GM12878 (cell line): Measurements from ENCODE around the gene CTXN1. TPM values are rescaled to one million over a fixed set of nuclear protein-coding genes. Genes with fewer than 3 reads are reported as not detected.

ENCODE experiments used
- ATAC-seq: fragments of 200-7000 bp; cut with Tn5 transposase; 3 replicates; pipeline ENCODE4 v1.9.1; 2020; ENCODE audit warnings: mild to moderate bottlenecking, moderate library complexity
- BruUV-seq: library from RNA; stranded (reverse); fragments of 400-500 nt; replicated peaks from 2 replicates; lab custom pipeline; 2021; lab: Mats Ljungman, UMichigan
- CTCF ChIA-PET: fragments of 300-600 bp; sonication (Branson Sonifier 250); formaldehyde crosslinking; extraction: SDS; loops from one replicate; lab custom pipeline; 2021; ENCODE audit warnings: inconsistent platforms; lab: Yijun Ruan, JAX
- POLR2A ChIA-PET: fragments of 350-600 bp; formaldehyde crosslinking; extraction: SDS; loops from one replicate; lab custom pipeline; 2021; ENCODE audit warnings: inconsistent platforms; lab: Charles Lee
- RAD21 ChIA-PET: fragments of 300-600 bp; sonication (Branson Sonifier 250); formaldehyde crosslinking; loops from one replicate; lab custom pipeline; 2023; ENCODE audit warnings: antibody characterized with exemption; ENCODE audit not compliant: unreplicated experiment; lab: Charles Lee
- SMC1A ChIA-PET: fragments of 300-600 bp; sonication (Branson Sonifier 250); formaldehyde crosslinking; loops from one replicate; lab custom pipeline; 2023; ENCODE audit not compliant: unreplicated experiment, uncharacterized antibody; lab: Charles Lee
- DNase-seq: peaks from one replicate; pipeline ENCODE4 v3.0.0-alpha.2; 2011; ENCODE audit warnings: low read depth, low spot score
- FAIRE-seq: peaks from 3 replicates; lab custom pipeline; 2011; peaks lifted over from hg19 to GRCh38; lab: Jason Lieb, UNC
- H2AFZ ChIP-seq: 2 replicates; pipeline ENCODE4 v1.6.0; 2011; ENCODE audit warnings: low read depth, low read length, control low read depth; ENCODE audit not compliant: control insufficient read depth
- H3K27ac ChIP-seq: 2 replicates; pipeline ENCODE4 v1.5.1; 2011; ENCODE audit warnings: control low read depth; ENCODE audit not compliant: control insufficient read depth, insufficient read depth
- H3K27me3 ChIP-seq, 2 experiments: replicated peaks in 1 of 2; 2 replicates each; pipeline versions ENCODE4 v1.6.0 to v1.6.1; 2011; ENCODE audit warnings: low read length in 1 of 2; ENCODE audit not compliant: control insufficient read depth in 2 of 2, insufficient read depth in 2 of 2
- H3K36me3 ChIP-seq, 2 experiments: 2 replicates each; pipeline ENCODE4 v1.5.1; 2011; ENCODE audit warnings: low read length in 1 of 2; ENCODE audit not compliant: control insufficient read depth in 2 of 2, insufficient read depth in 2 of 2
- H3K4me1 ChIP-seq: 2 replicates; pipeline ENCODE4 v1.6.1; 2011; ENCODE audit warnings: mild to moderate bottlenecking, low read length, moderate library complexity, mixed read lengths; ENCODE audit not compliant: control insufficient read depth, insufficient read depth
- H3K4me2 ChIP-seq: 2 replicates; pipeline ENCODE4 v1.6.0; 2011; ENCODE audit warnings: control low read depth; ENCODE audit not compliant: control insufficient read depth, insufficient read depth
- H3K4me3 ChIP-seq: fragments of 200-600 bp; sonication (generic); 2 replicates; pipeline ENCODE4 v1.5.1; 2016
- H3K79me2 ChIP-seq: 2 replicates; pipeline ENCODE4 v1.6.0; 2011; ENCODE audit warnings: low read length; ENCODE audit not compliant: control insufficient read depth, insufficient read depth
- H3K9ac ChIP-seq: 2 replicates; pipeline ENCODE4 v1.8.0; 2011; ENCODE audit warnings: low read length, control low read depth, mixed read lengths; ENCODE audit not compliant: control insufficient read depth, insufficient read depth
- H3K9me3 ChIP-seq: replicated peaks from 3 replicates; pipeline ENCODE4 v1.5.1; 2011; ENCODE audit warnings: mild to moderate bottlenecking, low read length; ENCODE audit not compliant: control insufficient read depth, insufficient read depth
- H4K20me1 ChIP-seq: 2 replicates; pipeline ENCODE4 v1.6.0; 2011; ENCODE audit not compliant: control insufficient read depth, insufficient read depth
- CTCF ChIP-seq, 3 experiments: IDR thresholded peaks in 2 of 3; conservative IDR thresholded peaks in 1 of 3; 2 replicates each; pipeline ENCODE4 v1.5.1; 2011; ENCODE audit warnings: low read depth in 3 of 3, low read length in 3 of 3, mild to moderate bottlenecking in 3 of 3, control low read depth in 2 of 3, moderate library complexity in 2 of 3, inconsistent platforms in 1 of 3, mixed read lengths in 1 of 3; ENCODE audit not compliant: control insufficient read depth in 2 of 3, insufficient read depth in 1 of 3; ENCODE audit errors: extremely low read depth in 1 of 3
- IRF5 ChIP-seq: fragments of 450-650 bp; IDR thresholded peaks from 2 replicates; pipeline ENCODE4 v1.6.1; 2017; ENCODE audit warnings: borderline replicate concordance
- NR2C2 ChIP-seq: IDR thresholded peaks from 2 replicates; pipeline ENCODE4 v1.6.1; 2011; ENCODE audit warnings: borderline replicate concordance, low read depth; ENCODE audit not compliant: control insufficient read depth, insufficient read length
- PML ChIP-seq: IDR thresholded peaks from 2 replicates; pipeline ENCODE4 v1.6.1; 2012; ENCODE audit warnings: low read length, inconsistent platforms
- RAD21 ChIP-seq: IDR thresholded peaks from 2 replicates; pipeline ENCODE4 v1.6.1; 2011; ENCODE audit warnings: mild to moderate bottlenecking, low read depth, low read length, moderate library complexity; ENCODE audit not compliant: insufficient read depth
- SPI1 ChIP-seq: IDR thresholded peaks from 2 replicates; pipeline ENCODE4 v1.6.1; 2011; ENCODE audit warnings: low read depth, mild to moderate bottlenecking, low read length, moderate library complexity, borderline replicate concordance; ENCODE audit not compliant: insufficient read depth
- WGBS: methylation state at CpG from one replicate; pipeline ENCODE4 v1.1.6; 2016; ENCODE audit warnings: low lambda C conversion rate; ENCODE audit not compliant: insufficient replicate concordance, insufficient coverage; ENCODE audit errors: missing lambda C conversion rate; 5-methylcytosine and 5-hydroxymethylcytosine counted together
- in situ Hi-C: fragments of 300-500 bp; cut with MboI; formaldehyde crosslinking; loops from 9 replicates; pipeline ENCODE4 v1.14.3; 2018; ENCODE audit warnings: mixed read lengths
- intact Hi-C: fragments of 100-400 bp; cut with micrococcal nuclease; formaldehyde crosslinking; loops from one replicate; pipeline ENCODE4 v1.14.2; 2022; ENCODE audit not compliant: unreplicated experiment
- polyA plus RNA-seq, 11 experiments: library from polyadenylated mRNA; depleted of rRNA in 4 of 11; unstranded in 6 of 11; stranded (reverse) in 5 of 11; fragments of >200 nt; fragmentation: Nextera tagmentation in 4 of 11; fragmentation: Illumina TruSeq in 1 of 11; extraction: Ambion mirVana in 4 of 11; extraction: Trizol in 1 of 11; gene quantifications; 1 replicate in 1 of 11; 2 replicates in 10 of 11; pipeline versions ENCODE4 v1.2.1 to v1.2.3, GENCODE V29; 2011 to 2016; ENCODE audit warnings: inconsistent platforms in 2 of 11, missing spikeins in 2 of 11, low read depth in 1 of 11
- total RNA-seq, 4 experiments: library from RNA; depleted of rRNA in 3 of 4; stranded (reverse); fragments of >200 nt in 3 of 4; fragmentation: Illumina TruSeq in 1 of 4; extraction: Trizol in 1 of 4; gene quantifications; 2 replicates each; pipeline versions ENCODE4 v1.2.1 to v1.2.3, GENCODE V29; 2013 to 2021

Gene CTXN1
- total and polyA plus RNA-seq, 10 of the 15 experiments (the other 5 are each of a cell fraction or from before 2014, with no cell fraction given): 0.04 to 1.0 (median 0.38) TPM; not detected in 4

GRCh38 chr19:7887408-7888144 lies 38.4 kb downstream of the CTXN1 start:
- no peaks in the 10 kb centered on the region for H3K36me3 ChIP-seq
- H4K20me1 ChIP-seq: no peaks in the 10 kb centered on the region
- no peak overlapping the region for H3K4me3 ChIP-seq
- H3K27ac ChIP-seq: no peak overlapping the region
- CTCF ChIA-PET: interaction anchor here (0.9 kb wide), 1 partner anchor 18 kb away, joined by 3 read pairs; no protein-coding TSS in a partner anchor
- no peak for ATAC-seq
- no TSS peak for BruUV-seq
- SMC1A ChIA-PET: interaction anchor here (0.7 kb wide), 1 partner anchor 1022 kb away, joined by 3 read pairs; no protein-coding TSS in a partner anchor
- H3K4me1 ChIP-seq: no peaks in the 10 kb centered on the region
- no peaks in the 10 kb centered on the region for H3K79me2 ChIP-seq
- no peak for FAIRE-seq
- 43% methylated on average over 16 of the region's 16 CpGs for WGBS
- H3K9ac ChIP-seq: no peak overlapping the region
- no peak overlapping the region for H3K4me2 ChIP-seq
- RAD21 ChIA-PET: no interaction called here
- intact Hi-C loops: no loop called here
- no peak for DNase-seq
- no peak for TF ChIP-seq NR2C2
- no peak for TF ChIP-seq CTCF (IDR thresholded peaks at IDR 0.05 in 2 of 3, conservative IDR thresholded peaks at IDR 0.05 in 1 of 3; ENCODE audit: control insufficient read depth in 2 of 3, extremely low read depth in 1 of 3, insufficient read depth in 1 of 3, low read depth in 3 of 3, low read length in 3 of 3)
- no peak for TF ChIP-seq IRF5
- no peak for TF ChIP-seq PML
- TF ChIP-seq RAD21: no peak
- peak; percentile 69; the same call in 1 of the 2 replicates for TF ChIP-seq SPI1
- H3K9me3 ChIP-seq: no peaks in the 10 kb centered on the region
- H3K27me3 ChIP-seq: peaks cover 0 to 2% of the 10 kb centered on the region in 2 experiments; a peak in 2 of 4 replicates
- POLR2A ChIA-PET: no interaction called here
- H2AFZ ChIP-seq: no peak overlapping the region
- in situ Hi-C loops: no loop called here
